ENCODE data around the gene HSF2. TPM values are rescaled to one million over a fixed set of nuclear protein-coding genes. Genes with fewer than 3 reads are reported as not detected.

The HSF2 gene
- total RNA-seq = 15.9 and 18.8 TPM in 2 replicates

DNA sequence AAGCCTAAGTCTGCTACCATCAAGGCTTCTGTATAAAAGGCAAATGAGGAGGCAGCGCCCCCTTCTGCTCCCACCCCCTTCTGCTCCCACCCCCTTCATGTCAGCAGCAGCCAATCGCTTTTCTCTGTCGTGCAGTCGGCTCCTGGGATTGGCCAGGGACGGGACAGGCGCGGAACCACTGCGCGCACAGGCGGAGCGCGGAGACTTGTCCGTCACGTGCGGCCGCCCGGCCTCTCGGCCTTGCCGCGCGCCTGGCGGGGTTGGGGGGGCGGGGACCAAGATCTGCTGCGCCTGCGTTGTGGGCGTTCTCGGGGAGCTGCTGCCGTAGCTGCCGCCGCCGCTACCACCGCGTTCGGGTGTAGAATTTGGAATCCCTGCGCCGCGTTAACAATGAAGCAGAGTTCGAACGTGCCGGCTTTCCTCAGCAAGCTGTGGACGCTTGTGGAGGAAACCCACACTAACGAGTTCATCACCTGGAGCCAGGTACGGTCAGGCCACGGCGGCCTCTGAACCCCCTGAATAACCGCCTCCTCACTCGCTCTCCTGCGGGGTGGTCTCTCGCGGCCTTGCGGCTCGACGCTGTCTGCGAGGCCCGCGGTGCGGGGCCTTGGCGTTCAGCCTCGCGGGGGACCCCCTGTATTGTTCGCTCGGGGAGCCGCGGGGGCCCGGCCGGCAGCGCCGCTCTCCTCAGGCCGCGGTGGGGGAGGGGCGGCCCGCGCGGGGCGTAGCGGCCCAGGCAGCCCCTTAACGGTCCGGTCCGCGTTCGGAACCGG lies at the start of gene HSF2:
HSF2 (plus strand) TSS at position 305 of the 773 bp plus-strand sequence; CDS start at position 391, 86 bp downstream.
- peak; percentile 99 for DNase-seq (ENCODE audit: low read depth in 2 of 2)

GRCh38 chr6:122352981-122353664 lies 46.3 kb upstream of the HSF2 start:
- no peak for DNase-seq (ENCODE audit: low read depth in 2 of 2)

DNA sequence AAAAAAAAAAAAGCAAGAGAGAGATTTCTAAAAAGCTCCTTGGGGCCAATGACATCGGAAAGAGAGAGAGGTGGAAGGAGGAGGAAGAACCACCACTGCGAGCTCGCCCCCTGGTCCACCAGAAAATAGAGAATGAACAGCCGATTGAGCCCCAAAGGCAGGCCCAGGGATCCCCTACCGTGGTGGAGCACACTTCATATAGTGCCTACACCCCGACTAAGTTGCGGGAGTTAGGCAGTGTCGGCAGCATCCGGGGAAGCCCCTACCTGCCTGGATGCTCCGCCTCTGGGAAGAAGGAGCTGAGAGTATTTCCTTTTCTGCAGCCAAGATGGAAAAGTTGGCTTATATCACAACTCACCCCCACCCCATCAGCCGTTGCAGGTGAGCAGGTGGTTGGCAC lies 38.6 kb upstream of the HSF2 start:
- no peak for DNase-seq (ENCODE audit: low read depth in 2 of 2)

DNA sequence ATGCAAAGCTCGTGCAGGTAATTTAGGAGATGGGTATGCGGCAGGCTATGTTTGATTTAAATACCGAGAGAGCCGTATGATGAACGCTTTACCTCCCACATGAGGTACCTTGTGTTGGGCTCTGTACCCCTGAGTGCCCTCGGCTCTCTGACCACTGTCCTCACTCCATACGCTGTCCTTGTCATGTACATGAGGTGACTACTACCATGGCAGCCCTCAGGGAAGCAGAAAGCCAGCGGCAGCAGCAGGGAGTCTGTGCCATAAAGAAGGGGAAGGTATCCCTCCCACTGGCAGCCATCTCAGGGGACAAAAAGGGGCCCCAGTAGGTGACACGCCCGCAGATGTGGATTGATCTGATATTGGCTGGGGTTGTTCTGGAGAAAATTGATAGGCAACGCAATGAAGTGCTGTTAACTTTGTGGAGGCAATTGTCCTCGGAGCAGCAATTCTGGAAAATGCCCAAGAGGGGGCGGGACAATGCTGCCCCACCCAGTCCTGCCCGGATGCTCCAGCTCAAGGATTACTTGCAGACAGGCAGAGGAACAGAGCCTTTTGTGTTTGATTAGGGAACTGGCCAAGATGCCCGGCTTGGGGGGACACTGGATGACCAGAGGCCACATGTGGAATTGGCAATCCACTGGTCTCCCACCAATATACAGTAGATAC lies 38.0 kb upstream of the HSF2 start:
- DNase-seq (ENCODE audit: low read depth in 2 of 2) = no peak

GRCh38 chr6:122363769-122364483 lies 35.5 kb upstream of the HSF2 start:
- no peak for DNase-seq (ENCODE audit: low read depth in 2 of 2)

DNA sequence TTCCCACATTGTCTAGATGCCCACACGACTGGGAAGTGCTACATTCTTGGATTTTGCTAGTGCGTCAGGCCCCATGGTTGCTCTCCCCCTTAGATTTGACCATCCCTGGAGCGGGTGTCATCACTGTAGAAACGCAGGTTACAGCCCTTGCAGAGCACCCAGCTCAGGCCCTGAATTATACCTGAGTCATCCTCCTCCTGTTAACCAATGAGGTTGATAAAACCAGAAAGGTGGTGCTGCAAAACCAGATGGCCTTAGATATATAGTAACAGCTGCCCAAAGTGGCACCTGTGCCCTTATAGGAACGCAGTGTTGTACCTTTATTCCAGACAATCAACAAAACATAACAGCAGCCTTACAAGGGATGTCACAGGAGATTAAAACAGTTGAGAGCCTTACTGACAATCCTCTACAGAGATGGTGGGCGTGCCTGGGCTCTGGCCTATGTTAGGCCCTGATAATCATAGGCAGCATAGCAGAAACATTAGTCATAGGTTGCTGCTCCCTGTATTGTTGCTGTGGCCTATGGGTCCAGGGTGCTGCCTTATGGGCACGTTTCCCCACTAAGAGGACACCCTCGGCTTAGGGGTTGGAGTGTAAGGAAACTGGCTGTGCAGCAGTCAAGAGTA lies 33.6 kb upstream of the HSF2 start:
- DNase-seq (ENCODE audit: low read depth in 2 of 2) = no peak

- no peak for DNase-seq (ENCODE audit: low read depth in 2 of 2)
Observed at GRCh38 chr6:122367171-122367570, 32.3 kb upstream of the HSF2 start.

DNA sequence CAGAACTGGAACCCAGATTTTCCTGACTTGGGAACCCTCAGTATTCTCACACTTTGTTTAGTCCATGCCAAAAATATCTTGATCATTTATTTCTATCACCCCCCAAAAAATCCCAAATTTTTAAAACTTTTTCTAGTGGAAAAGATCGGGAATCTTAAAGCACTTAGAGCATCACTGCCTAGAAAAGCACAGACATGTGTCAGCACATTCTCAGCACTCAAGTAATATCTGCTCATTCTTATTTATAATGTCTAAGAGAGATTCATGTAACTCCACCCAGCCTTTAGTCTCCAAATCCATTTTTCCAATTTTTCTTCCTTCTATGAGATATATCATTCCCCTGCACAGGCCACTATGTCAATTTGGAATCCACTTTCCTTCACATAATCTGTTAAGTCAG lies 29.9 kb upstream of the HSF2 start:
- no peak for DNase-seq (ENCODE audit: low read depth in 2 of 2)

DNA sequence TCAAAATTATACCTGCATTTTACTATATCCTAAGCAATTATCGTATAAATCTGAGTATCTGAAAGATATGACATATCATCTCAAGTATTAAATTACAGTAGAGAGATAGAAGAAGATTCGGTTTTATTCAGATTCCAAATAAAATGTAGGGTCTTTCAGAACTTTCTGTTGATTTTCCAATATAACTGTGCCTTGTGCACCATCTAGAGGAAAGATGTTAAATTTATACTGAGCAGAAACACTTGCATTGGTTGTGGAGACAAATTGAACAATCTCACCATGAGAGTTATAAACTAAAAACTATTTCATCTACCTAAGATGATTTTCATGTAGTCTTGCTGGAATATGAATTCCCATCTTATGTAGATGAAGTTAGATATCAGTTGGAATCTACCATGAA lies 26.8 kb upstream of the HSF2 start:
- peak in 1 of 2 donors; percentile 18 for DNase-seq (ENCODE audit: low read depth in 2 of 2)

GRCh38 chr6:122374307-122374706 lies 25.1 kb upstream of the HSF2 start:
- DNase-seq (ENCODE audit: low read depth in 2 of 2) = no peak

DNA sequence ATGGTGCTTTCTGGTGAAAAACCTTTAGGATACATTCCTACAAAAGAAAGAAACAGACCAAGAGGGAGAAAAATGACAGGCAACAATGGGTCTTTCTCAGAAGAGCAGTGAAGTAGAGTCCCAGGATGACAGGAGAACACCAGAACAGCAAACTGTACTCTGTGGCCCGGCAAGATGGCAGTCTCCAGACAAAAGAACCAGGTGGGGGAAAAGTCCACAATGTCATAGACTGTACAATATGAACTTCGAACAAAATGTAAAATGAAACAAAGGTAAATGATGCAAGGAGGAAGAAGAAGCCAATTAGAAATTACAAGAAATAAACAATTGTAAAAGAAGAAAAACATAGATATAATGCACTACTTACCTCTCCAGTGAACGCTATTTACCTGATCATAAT lies 23.2 kb upstream of the HSF2 start:
- no peak for DNase-seq (ENCODE audit: low read depth in 2 of 2)

DNA sequence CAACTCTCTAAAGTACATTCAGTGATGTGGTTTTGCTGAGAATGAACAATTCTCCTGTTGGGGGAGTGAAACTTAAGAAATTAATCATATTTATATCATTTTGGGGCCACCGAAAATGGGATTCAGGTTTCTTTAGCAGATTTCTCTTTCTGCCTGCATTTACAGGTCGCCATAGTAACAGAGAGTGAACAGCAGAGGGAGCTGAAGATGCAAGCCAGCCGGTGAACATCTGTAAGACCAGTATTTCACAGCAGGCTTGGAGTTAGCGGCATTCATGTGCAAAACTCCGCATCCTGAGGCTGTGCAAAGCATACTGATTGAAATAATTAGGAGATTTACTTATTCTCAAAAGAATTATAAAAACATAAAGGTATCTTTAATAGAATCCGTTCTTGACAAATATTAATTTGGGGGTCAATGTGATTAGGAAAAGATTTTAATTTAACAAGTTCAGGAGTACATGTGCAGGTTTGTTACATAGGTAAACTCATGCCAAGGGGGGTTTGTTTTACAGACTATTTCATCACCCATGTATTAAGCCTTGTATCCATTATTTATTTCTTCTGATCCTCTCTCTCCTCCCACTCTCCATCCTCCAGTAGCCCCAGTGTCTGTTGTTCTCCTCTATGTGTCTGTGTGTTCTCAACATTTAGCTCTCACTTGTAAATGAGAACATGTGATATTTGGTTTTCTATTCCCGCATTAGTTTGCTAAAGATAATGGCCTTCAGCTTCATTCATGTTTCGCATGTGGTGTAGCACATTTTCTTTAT lies 17.8 kb upstream of the HSF2 start:
- DNase-seq (ENCODE audit: low read depth in 2 of 2) = peak; percentile 74 to 82

- DNase-seq (ENCODE audit: low read depth in 2 of 2) = no peak
Observed at GRCh38 chr6:122385857-122386612, 13.4 kb upstream of the HSF2 start.

GRCh38 chr6:122388945-122389344 lies 10.5 kb upstream of the HSF2 start:
- no peak for DNase-seq (ENCODE audit: low read depth in 2 of 2)

DNA sequence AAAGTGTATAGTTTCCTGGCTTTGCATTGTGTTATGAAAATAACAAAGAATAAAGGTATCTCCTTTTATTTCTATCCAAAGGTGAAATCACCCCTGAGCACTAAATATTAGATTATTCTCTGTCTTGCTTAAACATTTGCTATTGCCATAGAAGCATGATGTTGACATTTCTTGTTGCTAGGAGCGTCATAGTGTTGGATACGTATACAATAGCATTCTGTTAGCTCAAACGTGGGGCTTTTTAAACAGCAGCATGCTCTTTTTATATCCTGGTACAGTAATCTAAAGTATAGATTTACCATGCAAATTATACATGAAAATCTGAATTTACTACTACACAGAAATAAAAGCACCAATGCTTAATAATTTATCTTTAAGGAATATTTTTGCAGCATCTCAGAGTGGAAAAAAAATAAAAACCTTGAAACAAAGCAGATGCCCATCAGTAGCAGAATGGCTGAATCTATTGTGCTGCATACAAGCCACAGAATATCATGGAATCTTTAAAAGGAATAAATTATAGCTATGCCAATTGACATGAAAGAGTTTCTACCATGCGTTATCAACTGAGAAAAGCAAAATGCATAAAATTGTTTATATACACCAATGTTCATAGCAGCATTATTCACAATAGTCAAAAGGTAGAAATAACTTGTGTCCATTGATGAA lies 9.6 kb upstream of the HSF2 start:
- peak in 1 of 2 donors; percentile 12 for DNase-seq (ENCODE audit: low read depth in 2 of 2)

DNA sequence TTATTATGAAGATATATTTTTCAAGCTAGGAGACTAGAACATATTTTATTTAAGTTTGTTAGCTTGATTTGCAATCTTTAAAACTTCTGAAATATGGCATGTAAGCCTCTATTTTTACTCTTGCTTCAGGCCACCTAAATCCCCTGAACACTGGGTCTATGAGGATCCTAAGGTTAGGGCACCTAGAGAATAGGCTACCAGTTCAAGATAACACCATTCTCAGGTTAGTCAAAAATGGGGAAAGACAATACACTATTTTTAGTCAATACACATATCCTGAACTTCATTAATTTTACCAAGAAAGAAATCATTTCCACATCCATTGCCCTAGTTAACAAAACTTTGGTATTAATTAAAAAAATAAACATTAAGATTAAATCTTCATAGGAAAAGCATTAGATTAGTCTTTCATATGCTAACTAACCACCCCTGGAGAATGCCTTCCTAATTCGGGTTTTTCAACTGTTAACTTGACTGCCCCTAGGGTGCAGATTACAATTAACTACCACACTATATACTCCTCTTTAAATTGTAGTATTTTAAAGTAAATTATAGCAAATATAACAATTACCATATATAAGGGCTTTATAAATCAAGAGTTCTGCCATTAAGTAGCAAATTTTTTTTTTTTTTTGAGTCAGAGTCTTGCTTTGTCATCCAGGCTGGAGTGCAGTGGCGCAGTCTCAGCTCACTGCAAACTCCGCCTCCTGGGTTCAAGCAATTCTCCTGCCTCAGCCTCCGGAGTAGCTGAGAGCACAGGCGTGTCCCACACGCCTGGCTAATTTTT lies 6.7 kb upstream of the HSF2 start:
- no peak for DNase-seq (ENCODE audit: low read depth in 2 of 2)

- no peak for DNase-seq (ENCODE audit: low read depth in 2 of 2)
Observed at GRCh38 chr6:122393351-122393896, 6.0 kb upstream of the HSF2 start.

DNA sequence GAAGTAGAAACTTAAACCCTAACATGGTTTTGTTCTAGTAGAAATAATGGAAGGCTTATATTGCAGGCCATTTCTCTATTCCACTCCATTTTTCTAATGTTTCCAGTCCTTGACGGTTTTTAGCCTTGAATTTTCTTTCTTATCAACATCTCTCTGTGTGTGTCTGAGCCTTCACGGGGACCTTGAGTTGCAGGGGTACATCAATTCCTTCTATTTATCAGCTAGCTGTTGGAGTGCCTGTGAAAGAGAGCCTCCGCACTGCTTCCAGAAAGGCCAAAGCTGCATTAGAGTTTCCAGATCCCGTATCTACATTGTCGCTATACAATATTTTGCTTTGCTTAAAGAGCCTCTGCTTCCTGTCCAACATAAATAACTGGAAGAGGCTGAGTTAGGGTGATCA lies 5.4 kb upstream of the HSF2 start:
- DNase-seq (ENCODE audit: low read depth in 2 of 2) = no peak
